HG02852 (cell line): ENCODE results near the gene SRSF12.

Experiments used
- ATAC-seq: cut with Tn5 transposase; IDR thresholded peaks from one replicate; pipeline ENCODE4 v1.9.1; 2021; ENCODE audit warnings: mild to moderate bottlenecking, moderate library complexity; ENCODE audit not compliant: unreplicated experiment

SRSF12 gene

GRCh38 chr6:89117211-89118108, at the start of gene SRSF12:
Gene SRSF12 (minus strand): TSS chr6:89118071. CDS start chr6:89117887, 184 bp downstream.
- ATAC-seq: peak; percentile 81

DNA sequence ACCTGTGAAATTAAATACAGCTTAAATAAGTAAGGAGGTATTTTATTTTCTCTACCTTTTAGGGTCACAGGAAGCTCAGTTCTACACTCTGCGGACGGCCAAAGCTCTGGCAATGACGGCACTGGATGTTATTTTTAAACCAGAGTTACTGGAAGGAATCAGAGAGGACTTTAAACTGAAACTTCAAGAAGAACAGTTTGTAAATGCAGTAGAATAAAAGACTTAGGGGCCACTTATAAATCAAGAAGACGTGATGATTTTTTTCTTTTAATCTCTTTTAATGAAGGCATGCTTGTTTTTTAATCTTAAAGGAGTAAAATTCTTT, 44.1 kb upstream of the SRSF12 start:
- no peak for ATAC-seq

DNA sequence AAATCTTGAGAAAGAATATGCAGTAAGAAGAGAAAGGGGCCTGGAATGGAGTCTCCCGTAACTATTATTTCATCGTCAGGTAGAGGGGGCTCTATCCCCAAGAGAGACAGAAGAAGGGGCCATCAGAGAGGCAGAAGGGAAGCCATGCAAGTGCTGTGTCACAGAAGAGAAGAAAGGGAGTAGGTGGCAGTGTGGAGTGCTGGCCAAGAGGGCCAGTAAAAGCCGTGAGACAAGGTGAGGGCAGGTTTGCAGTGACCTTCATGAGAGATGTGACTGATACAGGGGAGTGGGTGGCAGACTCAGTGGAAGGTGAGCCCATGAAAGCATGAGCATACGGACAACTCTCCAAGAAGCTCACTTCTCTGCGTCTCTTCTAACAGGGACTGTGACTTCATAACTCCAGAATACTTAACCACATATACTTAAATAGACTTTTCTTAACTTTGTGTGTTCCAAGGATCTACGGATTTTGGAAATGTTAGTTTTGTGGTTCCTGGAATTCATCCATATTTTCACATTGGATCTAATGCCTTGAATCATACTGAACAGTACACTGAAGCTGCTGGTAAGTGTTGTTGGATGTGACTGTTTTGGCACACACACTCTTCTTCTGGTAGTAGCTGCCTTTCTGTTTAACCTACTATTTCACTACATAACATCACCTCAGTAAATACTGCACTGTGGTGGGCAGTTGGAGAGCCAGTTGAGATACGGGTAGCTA, 43.6 kb upstream of the SRSF12 start:
- no peak for ATAC-seq

DNA sequence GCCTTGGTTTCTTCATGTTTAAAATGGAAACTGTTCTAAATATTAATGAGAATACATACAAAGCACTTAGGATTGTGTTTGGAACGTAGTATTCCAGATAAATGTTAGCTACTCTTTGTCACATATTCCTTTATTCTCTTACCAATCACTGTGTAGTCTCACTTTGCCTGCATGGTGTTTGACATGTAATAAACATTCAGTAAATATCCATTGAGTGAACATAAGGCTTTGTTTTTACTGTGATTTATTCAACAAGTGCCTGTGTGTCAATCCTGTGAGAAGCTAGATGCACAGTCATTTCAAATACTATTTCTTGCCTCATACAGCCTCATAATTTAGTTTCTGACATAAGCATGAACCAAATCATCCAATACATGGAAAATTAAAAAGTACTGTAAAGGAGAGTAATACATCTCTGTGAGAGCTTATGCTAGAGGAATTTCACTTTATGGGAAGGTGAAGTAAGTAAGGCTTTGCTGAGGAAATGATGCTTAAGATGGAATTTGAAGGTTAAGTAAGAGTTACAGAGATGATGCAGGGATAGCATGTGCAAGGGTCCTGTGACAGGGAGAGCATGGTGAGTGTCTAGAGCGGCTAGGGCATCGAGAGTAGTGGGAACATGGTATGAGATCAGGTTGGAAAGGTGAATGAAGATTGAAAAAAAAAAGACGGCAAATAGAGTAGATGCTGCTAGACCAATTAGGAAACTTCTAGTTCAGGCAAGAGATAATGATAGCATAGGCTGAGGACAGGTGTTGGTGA, 42.6 kb upstream of the SRSF12 start:
- no peak for ATAC-seq

DNA sequence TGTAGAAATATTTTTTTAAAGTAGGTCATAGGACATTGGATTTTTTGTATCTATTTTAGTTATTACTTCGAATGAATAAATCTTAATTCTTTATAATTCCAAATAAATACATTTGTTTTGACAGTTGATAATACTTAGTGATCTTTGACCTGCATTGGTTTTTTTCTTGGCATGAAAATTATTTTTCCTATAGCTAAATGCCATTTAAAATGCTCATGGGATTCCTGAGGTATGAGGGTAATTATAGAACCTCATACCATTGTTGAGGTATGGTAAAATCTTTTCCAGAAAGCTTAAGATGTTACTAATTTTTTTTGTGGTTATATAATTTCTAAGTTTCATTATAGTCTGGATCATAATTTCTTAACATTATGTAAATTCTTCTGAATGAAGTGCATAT, 36.3 kb upstream of the SRSF12 start:
- ATAC-seq: no peak

- ATAC-seq: no peak
Observed at GRCh38 chr6:89148016-89148750, 30.3 kb upstream of the SRSF12 start.

GRCh38 chr6:89146718-89147700, 29.1 kb upstream of the SRSF12 start:
- ATAC-seq: peak; percentile 28

DNA sequence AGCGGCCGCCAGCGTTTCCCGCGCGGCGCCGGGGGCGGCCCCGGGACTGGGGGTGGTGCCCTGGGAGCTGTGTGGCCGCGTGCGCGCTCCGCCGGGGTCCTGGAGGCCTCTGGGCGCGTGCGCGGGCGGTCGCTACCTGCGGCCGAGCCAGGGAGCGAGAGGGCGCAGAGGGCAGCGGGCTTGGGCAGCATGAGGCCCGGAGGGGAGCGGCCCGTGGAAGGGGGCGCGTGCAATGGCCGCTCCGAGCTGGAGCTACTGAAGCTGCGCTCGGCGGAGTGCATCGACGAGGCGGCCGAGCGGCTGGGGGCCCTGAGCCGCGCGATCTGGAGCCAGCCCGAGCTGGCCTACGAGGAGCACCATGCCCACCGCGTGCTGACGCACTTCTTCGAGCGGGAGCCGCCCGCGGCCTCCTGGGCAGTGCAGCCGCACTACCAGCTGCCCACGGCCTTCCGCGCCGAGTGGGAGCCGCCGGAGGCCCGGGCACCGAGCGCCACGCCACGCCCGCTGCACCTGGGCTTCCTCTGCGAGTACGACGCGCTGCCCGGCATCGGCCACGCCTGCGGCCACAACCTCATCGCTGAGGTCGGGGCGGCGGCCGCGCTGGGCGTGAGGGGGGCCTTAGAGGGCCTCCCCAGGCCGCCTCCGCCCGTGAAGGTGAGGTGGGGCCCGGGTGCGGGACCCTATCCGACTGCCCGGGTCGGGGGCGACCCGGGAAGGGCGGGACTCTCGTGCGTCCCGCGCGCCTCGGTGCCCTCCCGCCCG, 28.3 kb upstream of the SRSF12 start, which contains the start of gene PM20D2:
TSS of gene PM20D2 (plus strand) at position 100 of the 762 bp plus-strand sequence. CDS start at position 190, 90 bp downstream.
- peak; percentile 67 for ATAC-seq

GRCh38 chr6:89145091-89145955, 27.5 kb upstream of the SRSF12 start:
- peak; percentile 57 for ATAC-seq

- peak; percentile 42 for ATAC-seq
Observed at GRCh38 chr6:89144354-89144906, 26.6 kb upstream of the SRSF12 start.

DNA sequence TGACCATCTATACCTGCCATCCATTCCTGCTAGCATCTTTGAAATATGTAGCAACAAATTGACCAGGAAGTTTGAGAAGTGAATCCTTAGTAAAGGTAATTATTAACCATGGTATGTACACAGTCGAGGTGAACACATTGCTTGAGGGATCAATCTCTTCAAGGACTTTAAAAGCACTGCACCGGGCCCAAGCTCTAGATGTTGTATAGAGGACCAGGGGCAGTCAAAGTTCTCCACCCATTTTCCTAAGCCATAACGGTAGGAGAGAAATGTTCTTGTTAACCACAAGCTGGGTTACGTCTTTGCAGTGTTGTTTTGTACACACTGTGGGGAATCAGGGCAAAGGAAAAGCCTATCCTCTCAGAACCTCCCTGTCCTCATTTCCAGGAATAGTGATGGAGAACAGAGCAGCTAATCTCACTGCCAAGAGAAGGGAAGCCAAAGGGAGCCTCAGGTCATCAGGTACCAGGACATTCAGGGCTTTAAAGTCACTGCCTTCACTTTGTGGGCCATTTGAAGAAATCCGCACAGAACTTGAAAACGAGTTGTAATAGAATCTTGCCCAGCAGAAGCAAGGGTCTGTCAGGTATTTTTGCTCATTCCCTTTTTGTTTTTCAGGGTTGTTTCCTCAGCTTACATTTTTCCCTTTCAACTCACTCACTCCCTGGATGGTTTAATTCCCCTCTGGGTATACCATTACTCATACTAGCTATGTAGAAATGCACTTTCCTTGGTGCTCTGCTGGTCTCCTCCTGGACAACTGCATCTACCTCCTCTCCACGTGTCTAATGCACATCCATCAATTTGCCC, 22.7 kb upstream of the SRSF12 start:
- ATAC-seq: no peak

GRCh38 chr6:89139509-89140346, 21.9 kb upstream of the SRSF12 start:
- ATAC-seq: no peak

- no peak for ATAC-seq
Observed at GRCh38 chr6:89138173-89138572, 20.3 kb upstream of the SRSF12 start.

- no peak for ATAC-seq
Observed at GRCh38 chr6:89134723-89135122, 16.9 kb upstream of the SRSF12 start.

- ATAC-seq: no peak
Observed at GRCh38 chr6:89133981-89134380, 16.1 kb upstream of the SRSF12 start.

DNA sequence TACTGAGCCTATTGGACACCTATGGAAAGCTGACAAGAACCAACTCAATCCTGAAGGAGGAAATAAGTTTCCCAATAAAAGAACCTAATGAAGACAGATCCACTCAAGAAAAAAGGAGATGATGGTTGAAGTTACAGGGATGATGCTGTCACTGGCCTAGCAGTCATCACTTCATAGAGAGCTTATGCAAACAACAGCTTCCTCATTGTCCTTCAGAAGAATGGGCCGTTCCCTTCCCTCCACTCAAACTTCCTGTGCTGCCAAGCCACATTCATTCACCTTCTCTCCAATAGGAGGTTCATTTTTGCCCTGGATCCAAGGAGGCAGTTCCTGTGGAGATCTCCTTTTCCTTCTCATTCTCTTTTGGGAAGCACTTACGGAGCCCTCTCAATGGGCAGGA, 14.2 kb upstream of the SRSF12 start:
- no peak for ATAC-seq
